Activated CD4-positive, alpha-beta T cell treated with anti-CD3 and anti-CD28 coated beads, Interleukin-10, Interleukin-2, amounts not matched to agents 100 ng/mL and 50 ng/mL, durations not matched to agents 16 hours and 8 hours (primary cell): ENCODE results near the gene GP9.

Experiments
- DNase-seq: peaks from one replicate; pipeline ENCODE4 v3.0.0-alpha.2; 2020

GP9 gene

GRCh38 chr3:129060276-129061022 lies at the start of gene GP9:
Gene GP9 (plus strand): TSS chr3:129060779. CDS start chr3:129061740, 961 bp downstream.
- no peak for DNase-seq

GRCh38 chr3:129013491-129013891 lies 47.1 kb upstream of the GP9 start:
- peak; percentile 10 for DNase-seq

GRCh38 chr3:129014148-129014547 lies 46.4 kb upstream of the GP9 start:
- DNase-seq: no peak

- DNase-seq: no peak
These were observed 45.7 kb upstream of the GP9 start for GRCh38 chr3:129014793-129015345.

- DNase-seq: peak; percentile 67
These were observed 45.0 kb upstream of the GP9 start for GRCh38 chr3:129015388-129016105.

GRCh38 chr3:129016356-129016719 lies 44.2 kb upstream of the GP9 start:
- peak; percentile 61 for DNase-seq

GRCh38 chr3:129016720-129017483 lies 43.7 kb upstream of the GP9 start:
- DNase-seq: peak; percentile 21

- DNase-seq: no peak
These were observed 43.1 kb upstream of the GP9 start for GRCh38 chr3:129017484-129017899.

- DNase-seq: no peak
These were observed 42.3 kb upstream of the GP9 start for GRCh38 chr3:129018271-129018670.

GRCh38 chr3:129018751-129019150 lies 41.8 kb upstream of the GP9 start:
- DNase-seq: no peak

GRCh38 chr3:129019266-129019665 lies 41.3 kb upstream of the GP9 start:
- no peak for DNase-seq

GRCh38 chr3:129020691-129021090 lies 39.9 kb upstream of the GP9 start:
- no peak for DNase-seq

GRCh38 chr3:129021140-129021551 lies 39.4 kb upstream of the GP9 start:
- DNase-seq: no peak

GRCh38 chr3:129022114-129023007 lies 38.2 kb upstream of the GP9 start:
- DNase-seq: no peak

- DNase-seq: no peak
These were observed 37.6 kb upstream of the GP9 start for GRCh38 chr3:129023008-129023358.

- no peak for DNase-seq
These were observed 36.7 kb upstream of the GP9 start for GRCh38 chr3:129023909-129024308.

- no peak for DNase-seq
These were observed 35.5 kb upstream of the GP9 start for GRCh38 chr3:129025108-129025507.

GRCh38 chr3:129025691-129026435 lies 34.7 kb upstream of the GP9 start:
- DNase-seq: no peak

GRCh38 chr3:129026728-129027543 lies 33.6 kb upstream of the GP9 start:
- DNase-seq: peak; percentile 95

- no peak for DNase-seq
These were observed 33.1 kb upstream of the GP9 start for GRCh38 chr3:129027544-129027880.

GRCh38 chr3:129028866-129029265 lies 31.7 kb upstream of the GP9 start:
- no peak for DNase-seq
